GM21723 (cell line): ENCODE measurements around the gene ADAMTSL1.

ENCODE experiments used
- ATAC-seq: cut with Tn5 transposase; IDR thresholded peaks from one replicate; pipeline ENCODE4 v1.9.1; 2021; ENCODE audit warnings: mild to moderate bottlenecking, moderate library complexity; ENCODE audit not compliant: unreplicated experiment

ADAMTSL1 gene

DNA sequence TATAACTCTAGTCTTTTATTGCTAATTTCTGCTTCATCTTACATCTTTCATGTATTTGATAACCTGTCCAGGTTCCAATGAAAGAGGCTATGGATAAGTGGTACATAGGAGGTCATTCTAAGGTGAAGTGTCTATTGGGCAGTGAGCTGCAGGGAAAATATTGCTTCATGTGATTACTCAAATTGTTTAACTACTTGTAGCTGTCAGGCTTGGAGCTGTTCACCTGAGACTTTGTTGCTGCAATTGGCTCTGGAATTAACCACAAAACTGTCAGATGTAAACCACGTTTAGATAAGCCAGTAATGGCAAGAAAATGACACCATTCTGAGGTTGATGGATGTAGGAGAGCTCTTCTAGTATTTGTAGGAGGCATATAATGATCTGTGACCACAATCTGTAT lies 26.0 kb downstream of the ADAMTSL1 start:
- ATAC-seq = no peak

DNA sequence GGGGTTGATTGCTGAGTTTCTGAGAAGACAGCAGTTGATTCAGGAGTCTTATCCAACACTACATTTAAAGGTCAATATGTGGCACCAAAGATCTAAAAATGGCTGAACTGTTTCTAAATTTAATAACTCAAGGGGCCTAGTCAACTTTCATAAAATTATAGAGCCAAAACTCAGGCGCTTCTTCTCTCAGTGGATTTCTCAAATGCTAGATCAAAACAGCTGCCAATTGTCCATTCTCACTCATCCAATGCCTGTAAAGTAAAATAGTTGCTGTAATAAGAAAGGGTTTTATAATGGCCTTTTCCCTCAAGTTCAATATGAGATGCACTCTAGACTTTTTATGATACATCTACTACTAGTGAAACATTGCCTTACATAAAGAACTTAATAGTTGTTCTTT lies 26.5 kb downstream of the ADAMTSL1 start:
- ATAC-seq = no peak

DNA sequence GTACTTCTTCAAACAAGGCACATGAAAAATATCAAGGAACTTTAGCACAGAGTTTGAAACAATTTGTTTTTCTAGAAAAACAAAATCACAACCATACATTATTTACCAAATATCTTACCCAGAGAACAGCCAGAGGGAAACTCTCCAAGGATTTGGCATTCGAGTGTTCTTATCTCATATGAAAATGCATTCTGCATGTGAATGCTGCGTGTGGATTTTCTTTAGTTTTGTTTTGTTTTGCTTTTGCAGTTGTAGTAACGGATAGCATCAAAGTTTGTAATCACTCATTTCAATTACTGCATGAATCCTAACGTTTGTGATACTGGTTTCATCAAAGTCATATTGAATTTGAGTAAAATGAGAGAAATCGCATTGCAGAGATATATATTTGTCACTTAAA lies 28.0 kb downstream of the ADAMTSL1 start:
- ATAC-seq = no peak

DNA sequence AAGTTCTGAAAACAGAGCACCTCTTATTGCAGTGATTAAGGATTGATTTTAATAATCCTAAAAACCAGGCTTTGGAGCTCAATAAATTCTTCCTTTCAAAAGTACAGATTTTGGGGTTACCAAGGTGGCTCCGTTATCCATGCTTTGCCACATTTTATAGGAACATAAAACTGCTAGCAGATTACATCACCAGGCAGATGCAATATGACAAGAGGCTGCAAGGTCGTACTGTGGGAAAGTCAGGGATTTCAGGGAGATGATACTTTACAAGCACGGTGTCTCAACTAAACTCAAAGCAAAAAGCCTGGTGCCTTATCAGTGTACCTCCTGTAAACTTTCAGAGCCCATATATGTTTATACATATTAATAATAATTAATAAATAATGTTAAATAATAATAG lies 28.6 kb downstream of the ADAMTSL1 start:
- no peak for ATAC-seq

DNA sequence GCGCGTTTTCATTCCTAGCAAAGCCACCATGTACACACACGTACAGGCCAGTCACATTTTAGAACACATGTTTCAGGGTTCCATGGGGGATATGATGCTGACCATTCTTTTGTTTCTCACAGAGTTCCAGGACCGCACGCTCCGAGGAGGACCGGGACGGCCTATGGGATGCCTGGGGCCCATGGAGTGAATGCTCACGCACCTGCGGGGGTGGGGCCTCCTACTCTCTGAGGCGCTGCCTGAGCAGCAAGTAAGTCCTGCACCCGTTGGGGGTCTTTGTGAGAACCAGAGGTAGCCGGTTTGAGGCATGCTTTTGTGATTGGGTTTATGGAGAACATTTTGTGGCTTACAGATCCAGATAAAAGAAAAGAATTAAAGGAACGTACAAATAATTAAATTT lies 30.8 kb downstream of the ADAMTSL1 start:
- no peak for ATAC-seq

DNA sequence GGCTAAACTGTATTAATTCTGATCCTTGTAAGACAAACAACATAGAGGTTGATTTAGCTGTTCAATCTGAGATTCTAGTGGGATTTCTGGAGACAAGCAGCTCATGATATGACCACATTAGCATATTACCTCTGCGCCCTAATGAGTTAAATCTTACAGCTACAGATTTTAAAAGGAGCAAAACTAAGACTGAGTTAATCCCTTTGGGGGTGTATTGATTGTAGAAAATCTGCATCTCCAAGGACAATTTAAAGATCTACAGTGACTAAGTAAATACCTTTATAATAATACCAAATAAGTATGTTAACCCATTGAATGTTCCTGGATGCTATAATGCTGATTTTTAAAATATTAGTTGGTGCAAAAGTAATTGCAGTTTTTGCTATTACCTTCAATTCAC lies 33.2 kb downstream of the ADAMTSL1 start:
- no peak for ATAC-seq

DNA sequence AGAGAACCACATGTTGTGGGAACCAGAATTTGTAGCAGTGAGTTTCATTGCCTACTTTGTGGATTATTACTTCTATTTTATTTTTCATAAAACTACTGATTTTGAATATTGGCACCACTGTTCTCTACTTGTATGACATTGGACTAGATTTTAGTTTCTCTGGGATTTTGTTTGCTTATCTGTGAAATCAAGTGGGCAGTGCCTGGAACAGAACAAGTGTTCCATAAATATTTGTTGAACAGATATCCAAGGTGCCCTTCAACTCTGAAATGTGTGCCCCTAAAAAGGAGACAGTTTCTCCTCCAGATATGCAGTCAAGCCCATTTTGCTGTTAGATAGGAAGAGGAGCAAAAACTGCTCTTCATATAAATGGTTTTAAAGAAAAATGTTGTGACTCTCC lies 42.6 kb downstream of the ADAMTSL1 start:
- ATAC-seq = no peak

DNA sequence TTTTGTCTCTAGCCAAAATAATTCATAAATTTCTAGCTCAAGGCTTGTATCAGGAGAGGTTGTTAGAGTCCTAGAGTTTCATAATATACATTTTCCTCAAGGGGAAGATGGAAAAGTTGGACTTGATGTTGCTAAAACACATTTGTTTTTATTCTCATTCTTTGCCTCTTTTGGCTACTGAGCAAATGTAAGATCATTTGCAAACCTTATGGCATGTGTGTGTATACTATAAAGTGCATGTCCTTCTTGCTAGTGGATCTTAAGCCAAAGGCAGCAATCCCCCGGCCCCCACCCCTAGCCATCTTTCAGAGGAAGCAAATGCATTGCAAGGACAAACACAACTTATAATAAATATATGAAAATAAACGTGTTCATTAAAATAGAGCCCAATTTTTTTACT lies 43.0 kb downstream of the ADAMTSL1 start:
- ATAC-seq = no peak

DNA sequence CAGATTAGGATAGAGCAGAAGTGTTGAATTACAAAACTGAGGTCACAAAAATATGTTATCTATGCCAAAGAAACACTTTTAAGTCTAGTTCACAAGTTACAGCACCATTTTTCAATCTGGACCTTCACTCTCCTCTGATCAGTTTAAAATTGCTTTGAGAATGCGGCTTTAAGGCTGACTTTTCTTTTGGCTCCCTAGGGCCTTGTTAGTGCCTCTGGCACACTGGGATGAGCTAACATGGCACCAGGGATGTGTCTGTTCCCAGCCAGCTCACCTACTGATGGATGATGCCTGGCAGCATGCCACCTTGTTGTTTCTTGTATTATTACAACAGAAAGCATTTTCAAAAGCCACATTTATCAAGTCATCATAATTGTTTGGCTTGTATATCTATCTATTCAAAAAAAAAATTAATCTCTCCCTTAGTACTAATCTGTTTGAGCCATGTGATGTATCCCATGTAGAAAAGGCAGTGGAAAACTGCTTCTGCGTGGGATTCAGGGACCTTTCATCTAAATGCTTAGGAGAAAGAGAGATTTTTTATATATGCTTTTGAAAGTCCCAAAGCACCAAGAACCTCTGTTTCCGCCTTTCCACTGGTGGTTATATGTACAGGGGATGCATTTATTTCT lies 46.6 kb downstream of the ADAMTSL1 start:
- no peak for ATAC-seq

DNA sequence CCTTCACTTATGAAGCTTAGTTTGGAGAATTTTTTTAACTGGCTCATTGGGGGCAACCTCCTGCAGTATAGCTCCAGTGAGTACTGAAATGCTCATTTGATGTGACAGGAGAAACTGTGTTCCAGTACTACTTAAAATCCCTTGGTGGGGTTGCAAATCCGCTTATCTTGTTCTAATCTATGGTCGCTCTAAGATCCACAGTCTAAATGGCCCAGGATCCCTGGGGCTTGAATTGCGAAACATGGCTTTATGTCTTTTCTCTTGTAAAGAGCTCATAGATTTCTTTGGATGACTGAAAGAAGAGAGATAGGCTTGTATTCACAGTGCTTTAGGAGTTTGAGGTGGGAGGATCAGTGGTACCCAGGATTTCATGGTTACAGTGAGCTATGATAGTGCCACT lies 52.7 kb downstream of the ADAMTSL1 start:
- no peak for ATAC-seq

DNA sequence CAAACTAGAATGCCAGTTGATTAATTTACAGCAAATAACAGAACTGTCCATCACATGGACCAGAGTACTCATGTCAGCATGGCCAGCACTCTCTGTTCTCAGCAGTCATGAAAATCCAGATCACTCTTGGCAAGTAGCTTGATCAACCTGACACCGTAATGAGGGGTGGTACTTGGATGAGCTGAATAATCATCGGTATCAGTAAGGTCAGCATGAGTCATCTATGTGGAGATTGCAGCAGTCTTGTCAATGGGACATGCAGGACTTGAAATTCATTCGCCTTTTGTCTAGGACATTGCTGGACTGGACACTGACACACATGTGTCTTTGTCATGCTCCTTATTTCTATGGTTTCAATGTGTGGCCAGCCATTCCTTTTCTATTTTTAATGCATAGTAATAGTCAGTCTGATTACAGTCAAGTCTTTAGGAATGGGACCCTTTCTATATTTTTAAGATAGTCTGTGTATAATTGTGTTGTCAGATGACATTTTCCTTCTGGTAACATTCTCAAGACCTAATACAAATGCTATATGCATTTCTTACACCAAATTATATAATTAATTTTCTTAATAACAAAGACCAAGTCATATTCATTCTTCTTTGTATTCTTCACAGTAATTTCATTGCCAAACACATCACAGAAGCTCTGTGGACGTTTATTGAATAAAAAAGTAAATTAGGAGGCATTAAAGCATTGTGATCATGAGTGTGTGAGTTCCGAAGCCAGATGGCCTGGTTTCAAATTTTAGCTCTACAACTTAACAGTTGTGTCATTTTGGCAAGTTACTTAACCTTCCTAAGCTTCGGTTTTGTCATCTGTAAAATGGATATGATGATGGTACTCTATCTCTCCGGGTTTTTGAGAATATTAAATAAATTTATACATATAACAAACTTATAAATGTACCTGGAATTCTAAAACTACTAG lies 57.4 kb downstream of the ADAMTSL1 start:
- no peak for ATAC-seq

DNA sequence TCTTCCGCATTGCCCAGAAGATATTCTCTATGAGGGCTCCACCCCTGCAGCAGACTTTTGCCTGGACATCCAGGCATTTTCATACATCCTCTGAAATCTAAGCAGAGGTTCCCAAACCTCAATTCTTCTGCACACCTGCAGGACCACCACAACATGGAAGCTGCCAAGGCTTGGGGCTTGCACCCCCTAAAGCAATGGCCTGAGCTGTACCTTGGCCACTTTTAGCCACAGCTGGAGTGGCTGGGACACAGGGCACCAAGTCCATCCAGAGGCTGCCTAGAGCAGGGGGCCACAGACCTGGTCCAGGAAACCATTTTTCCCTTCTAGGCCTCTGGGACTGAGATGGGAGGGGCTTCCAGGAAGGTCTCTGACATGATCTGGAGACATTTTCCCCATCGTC lies 60.7 kb downstream of the ADAMTSL1 start:
- no peak for ATAC-seq

DNA sequence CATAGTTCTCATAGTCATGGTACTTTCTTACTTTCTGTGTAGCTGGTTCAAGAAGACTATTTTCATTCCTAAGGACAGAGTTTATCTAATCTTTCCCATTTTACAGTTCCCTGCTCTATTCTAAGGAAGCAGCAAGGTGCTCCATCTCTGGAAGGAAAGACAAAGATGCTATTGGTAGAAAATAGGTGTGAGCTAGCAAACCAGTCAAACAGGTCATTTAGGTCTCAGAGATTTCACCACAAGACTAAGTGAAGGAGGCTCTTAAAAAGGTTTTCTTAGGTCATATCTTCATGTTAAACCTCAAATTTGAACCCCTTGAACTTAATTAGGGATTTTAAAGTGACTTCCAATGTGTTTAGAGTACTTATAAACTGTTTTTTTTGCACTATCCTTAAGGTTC lies 62.6 kb downstream of the ADAMTSL1 start:
- no peak for ATAC-seq

DNA sequence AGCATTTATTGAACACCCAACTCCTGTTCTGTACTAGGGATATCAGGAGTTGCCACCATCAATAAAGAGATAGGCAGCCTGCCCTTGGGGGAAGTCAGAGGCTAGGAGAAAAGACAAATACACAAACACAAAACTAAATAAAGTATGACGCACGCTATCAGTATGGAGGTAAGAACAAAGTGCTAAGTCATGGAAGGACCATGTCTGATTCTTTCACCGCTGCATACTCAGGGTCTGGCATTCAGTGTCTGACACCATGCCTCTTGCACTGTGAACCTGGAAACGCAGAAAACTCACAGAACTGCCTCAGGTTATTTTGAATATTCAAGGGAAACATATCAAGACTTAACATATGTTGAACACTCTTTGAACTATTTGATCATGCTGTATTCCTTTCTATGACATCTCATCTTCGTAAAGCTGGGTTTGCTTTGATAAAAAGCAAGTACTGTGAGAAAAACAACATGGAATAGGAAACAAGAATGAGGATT lies 65.3 kb downstream of the ADAMTSL1 start:
- ATAC-seq = no peak

DNA sequence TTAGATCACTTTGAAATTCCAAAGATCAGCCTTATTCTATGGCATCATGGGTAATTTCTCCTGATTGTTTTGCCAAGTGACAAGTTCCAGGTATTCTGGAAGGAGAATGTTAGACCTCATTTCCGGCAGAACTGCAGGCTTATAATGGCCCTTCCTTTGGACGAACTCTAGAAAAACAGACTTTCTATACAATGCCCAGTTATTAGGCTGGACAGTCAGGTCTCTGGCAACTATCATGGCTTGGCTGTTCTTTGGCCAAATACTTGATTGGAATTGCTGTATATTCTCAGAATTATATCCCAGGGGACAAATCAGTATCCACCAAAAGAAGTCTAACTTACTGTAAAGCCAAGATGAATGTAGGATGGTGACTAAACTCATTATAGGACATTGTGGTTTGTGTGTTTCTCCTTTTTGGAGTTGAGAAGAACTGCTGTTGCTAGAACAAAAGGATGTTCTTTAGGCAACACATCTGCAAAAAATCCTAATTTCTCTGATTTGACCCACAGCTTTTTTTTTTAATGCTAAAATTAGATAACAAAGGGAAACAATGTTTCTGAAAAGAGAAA lies 69.0 kb downstream of the ADAMTSL1 start:
- no peak for ATAC-seq

DNA sequence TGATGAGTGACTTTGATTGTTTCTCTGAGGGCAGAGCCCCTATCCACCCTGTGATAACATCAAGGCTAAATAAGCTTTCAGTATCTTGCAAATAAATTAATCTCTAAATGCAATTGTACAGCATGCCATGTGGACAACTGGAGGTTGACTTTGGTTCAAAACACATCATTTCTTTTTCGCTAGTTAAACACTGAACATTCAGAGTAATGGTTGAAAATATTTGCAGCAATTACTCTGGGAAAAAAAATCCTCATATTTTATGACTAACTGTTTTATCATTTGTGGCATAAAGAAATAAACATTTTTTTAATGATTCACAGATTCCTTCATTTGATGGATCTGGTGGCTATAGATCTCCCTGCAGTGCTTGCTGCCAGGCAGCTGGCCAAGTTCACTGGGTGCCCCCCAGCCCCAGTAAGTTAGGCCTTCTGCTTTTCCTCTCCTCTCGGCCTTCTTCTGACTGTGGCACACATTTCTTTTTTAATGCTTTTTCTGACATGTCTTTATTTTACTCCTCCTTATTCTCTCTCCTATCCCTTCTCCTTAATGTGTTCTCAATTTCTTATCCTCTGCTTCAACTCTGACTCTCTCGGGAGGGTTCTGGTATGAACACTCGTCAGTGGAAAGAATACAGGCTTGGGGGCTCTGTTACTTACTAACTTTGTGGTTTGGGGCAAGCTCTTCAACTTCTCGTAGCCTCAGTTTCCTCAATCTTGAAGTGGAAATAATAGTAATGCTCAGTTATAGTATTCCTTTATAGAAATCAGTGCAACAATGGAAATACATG lies 69.6 kb downstream of the ADAMTSL1 start:
- ATAC-seq = no peak

DNA sequence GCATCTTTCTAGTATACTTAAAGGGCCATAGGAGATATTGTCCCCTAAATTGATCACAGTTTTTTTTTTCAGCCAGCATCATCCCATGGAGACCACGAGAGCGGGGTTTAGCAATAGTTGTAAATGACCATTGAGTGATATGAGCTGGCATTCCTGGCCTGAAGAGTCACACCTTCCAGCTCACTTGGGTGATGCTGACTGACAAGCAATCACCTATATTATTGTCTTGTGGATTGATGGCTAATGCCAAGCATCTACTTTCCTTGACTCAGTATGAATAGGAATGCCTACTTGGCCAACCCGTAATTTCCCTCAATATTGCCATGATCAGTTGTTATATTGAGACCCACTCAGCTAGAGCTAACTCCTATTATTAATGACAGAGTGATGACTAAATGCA lies 70.5 kb downstream of the ADAMTSL1 start:
- ATAC-seq = no peak

DNA sequence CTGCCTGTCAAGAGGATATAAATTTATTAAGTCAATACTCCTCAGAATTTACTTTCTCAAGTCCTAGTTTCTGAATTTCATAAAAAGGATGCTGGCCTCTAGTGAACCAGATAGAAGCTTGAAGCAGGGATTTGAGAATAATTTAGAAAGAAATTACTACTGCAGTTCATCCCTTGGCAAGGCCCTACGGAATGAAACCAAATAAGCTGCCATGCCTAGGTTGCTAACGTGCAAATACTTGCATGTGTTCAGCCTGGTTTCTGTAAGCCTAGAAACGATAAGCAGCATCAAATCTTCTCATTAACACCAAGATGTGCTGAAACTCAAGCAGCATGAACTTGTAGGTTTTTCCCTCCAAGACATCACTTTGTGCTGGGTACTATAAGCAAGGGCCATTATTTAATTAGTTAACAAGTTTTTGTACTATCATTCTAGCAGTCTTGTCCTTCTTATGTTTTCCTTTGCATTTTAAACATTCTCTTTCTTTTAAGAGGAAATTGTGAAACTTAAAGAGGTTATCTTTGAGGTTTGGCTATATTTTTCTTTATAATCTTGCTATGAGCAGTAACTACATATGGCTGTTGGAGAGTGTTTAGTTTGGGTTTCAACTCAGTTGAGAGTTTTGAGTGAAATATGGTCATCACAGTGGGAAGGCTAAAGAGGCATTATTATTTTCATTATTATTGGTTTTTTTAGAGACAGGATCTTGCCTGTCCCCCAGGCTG lies 71.8 kb downstream of the ADAMTSL1 start:
- no peak for ATAC-seq

DNA sequence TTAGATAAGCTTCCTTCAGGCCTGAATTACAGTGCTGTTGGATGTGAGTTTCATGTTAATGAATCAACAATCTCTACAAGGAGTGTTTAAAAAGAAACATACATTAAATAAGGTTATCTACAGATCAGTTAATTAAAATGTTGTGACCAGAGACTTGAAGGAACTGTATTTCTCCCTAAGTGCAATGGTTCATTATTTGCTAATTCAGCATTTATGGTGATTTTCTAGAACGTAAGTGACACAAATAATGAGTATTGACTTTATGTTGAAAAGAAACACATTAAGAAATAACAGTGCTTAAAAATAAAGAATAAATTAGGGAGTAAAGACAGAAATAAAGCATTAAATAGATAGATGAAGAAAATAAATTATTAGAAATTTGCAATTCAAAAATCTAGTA lies 74.5 kb downstream of the ADAMTSL1 start:
- ATAC-seq = no peak

DNA sequence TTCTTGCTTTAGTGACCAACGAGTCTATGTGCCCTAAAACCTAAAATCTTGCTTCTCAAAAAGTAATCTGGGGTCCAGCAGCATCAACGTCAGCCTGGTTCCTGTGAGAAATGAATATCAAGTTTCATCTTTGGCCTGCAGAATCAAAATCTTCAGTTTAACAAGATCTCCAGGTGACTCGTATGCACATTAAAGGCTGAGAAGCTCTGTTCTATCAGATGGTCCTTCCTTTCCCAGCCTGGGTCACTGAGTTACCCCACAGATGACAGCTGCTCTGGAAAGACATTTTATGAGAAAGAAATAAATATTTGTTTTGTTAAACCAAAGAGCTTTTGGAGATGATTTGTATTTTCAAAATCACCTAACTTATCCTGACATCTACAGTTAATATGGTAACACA lies 75.8 kb downstream of the ADAMTSL1 start:
- no peak for ATAC-seq

DNA sequence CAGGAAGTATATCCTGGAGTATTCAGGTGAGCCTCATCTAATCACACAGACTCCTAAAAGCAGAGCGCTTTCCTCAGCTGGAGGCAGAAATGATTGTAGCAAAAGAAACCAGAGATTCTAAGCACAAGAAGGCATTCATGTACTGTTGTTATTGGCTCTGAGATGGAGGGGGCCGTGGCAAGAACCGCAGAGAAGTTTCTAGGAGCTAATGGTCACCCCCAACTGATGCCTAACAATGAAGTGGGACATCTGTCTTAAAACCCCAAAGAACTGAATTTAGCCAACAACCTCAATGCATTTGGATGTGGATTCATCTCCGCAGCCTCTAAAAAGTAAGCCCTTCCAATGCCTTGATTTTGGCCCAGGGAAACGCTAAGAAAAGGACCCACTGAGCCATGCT lies 76.3 kb downstream of the ADAMTSL1 start:
- ATAC-seq = no peak
